Liver (tissue), 9 donors: ENCODE data around the gene LPP. TPM values are rescaled to one million over a fixed set of nuclear protein-coding genes. Genes with fewer than 3 reads are reported as not detected.

Source experiments
- DNase-seq: peaks from one replicate; pipeline ENCODE4 v3.0.0-alpha.2; 2017; ENCODE audit warnings: low spot score
- H3K27ac ChIP-seq, 2 donors: one replicate each; pipeline ENCODE4 v1.7.0; 2013; ENCODE audit warnings: inconsistent platforms in 2 of 2, low read length in 2 of 2, control low read depth in 1 of 2, low read depth in 1 of 2, mild to moderate bottlenecking in 1 of 2
- H3K27me3 ChIP-seq, 4 donors: one replicate each; pipeline versions ENCODE4 v1.6.1 to v1.7.0; 2013; ENCODE audit warnings: low read length in 3 of 4, inconsistent platforms in 1 of 4, mild to moderate bottlenecking in 1 of 4, moderate library complexity in 1 of 4; ENCODE audit not compliant: control insufficient read depth in 4 of 4, insufficient read depth in 4 of 4
- H3K36me3 ChIP-seq, 4 donors: one replicate each; pipeline versions ENCODE4 v1.6.1 to v1.7.0; 2013; ENCODE audit warnings: low read length in 3 of 4, mild to moderate bottlenecking in 3 of 4, low read depth in 1 of 4, moderate library complexity in 1 of 4; ENCODE audit not compliant: control insufficient read depth in 4 of 4, insufficient read depth in 3 of 4
- H3K4me1 ChIP-seq, 4 donors: one replicate each; pipeline versions ENCODE4 v1.6.1 to v1.7.0; 2013; ENCODE audit warnings: low read length in 3 of 4, mild to moderate bottlenecking in 3 of 4, moderate library complexity in 1 of 4; ENCODE audit not compliant: control insufficient read depth in 4 of 4, insufficient read depth in 4 of 4
- H3K4me3 ChIP-seq, 3 donors: one replicate each; pipeline versions ENCODE4 v1.6.1 to v1.7.0; 2013; ENCODE audit warnings: low read length in 3 of 3, control low read depth in 1 of 3, low read depth in 1 of 3, mild to moderate bottlenecking in 1 of 3
- H3K9ac ChIP-seq, 2 donors: one replicate each; pipeline ENCODE4 v1.7.0; 2013; ENCODE audit warnings: low read length in 2 of 2, mild to moderate bottlenecking in 2 of 2, moderate library complexity in 2 of 2, control low read depth in 1 of 2, low read depth in 1 of 2
- H3K9me3 ChIP-seq, 4 donors: one replicate each; pipeline versions ENCODE4 v1.6.1 to v1.7.0; 2013; ENCODE audit warnings: low read length in 3 of 4; ENCODE audit not compliant: control insufficient read depth in 4 of 4
- CTCF ChIP-seq: fragments of 150-350 bp; IDR thresholded peaks from 2 replicates; pipeline ENCODE4 v1.5.1; 2017; ENCODE audit warnings: improper control_type of control experiment, low read depth, low read length; ENCODE audit not compliant: missing input control
- EGR1 ChIP-seq, 2 donors: IDR thresholded peaks; 2 replicates each; pipeline ENCODE4 v1.6.1; 2016 to 2018; ENCODE audit warnings: antibody characterized with exemption in 2 of 2, low read depth in 2 of 2
- FOXA1 ChIP-seq: IDR thresholded peaks from 2 replicates; pipeline ENCODE4 v1.6.1; 2016; ENCODE audit warnings: antibody characterized with exemption
- GABPA ChIP-seq, 2 donors: IDR thresholded peaks in 1 of 2; conservative IDR thresholded peaks in 1 of 2; 2 replicates each; pipeline ENCODE4 v1.6.1; 2016; ENCODE audit warnings: antibody characterized with exemption in 2 of 2, mild to moderate bottlenecking in 1 of 2, moderate library complexity in 1 of 2
- HNF4A ChIP-seq, 2 donors: conservative IDR thresholded peaks; 2 replicates each; pipeline ENCODE4 v1.6.1; 2016; ENCODE audit warnings: antibody characterized with exemption in 2 of 2, mild to moderate bottlenecking in 2 of 2
- HNF4G ChIP-seq: IDR thresholded peaks from 2 replicates; pipeline ENCODE4 v1.6.1; 2016; ENCODE audit warnings: antibody characterized with exemption
- JUND ChIP-seq, 2 donors: IDR thresholded peaks; 2 replicates each; pipeline ENCODE4 v1.6.1; 2016; ENCODE audit warnings: antibody characterized with exemption in 2 of 2
- NR2F2 ChIP-seq: IDR thresholded peaks from 2 replicates; pipeline ENCODE4 v1.6.1; 2016; ENCODE audit warnings: antibody characterized with exemption
- RAD21 ChIP-seq, 2 donors: IDR thresholded peaks; 2 replicates each; pipeline ENCODE4 v1.6.1; 2016; ENCODE audit warnings: antibody characterized with exemption in 2 of 2, mild to moderate bottlenecking in 2 of 2
- RXRA ChIP-seq, 2 donors: IDR thresholded peaks; 2 replicates each; pipeline ENCODE4 v1.6.1; 2017 to 2018; ENCODE audit warnings: antibody characterized with exemption in 2 of 2, mild to moderate bottlenecking in 1 of 2
- SP1 ChIP-seq: IDR thresholded peaks from 2 replicates; pipeline ENCODE4 v1.6.1; 2018; ENCODE audit warnings: antibody characterized with exemption, mild to moderate bottlenecking
- TAF1 ChIP-seq: conservative IDR thresholded peaks from 2 replicates; pipeline ENCODE4 v1.6.1; 2016; ENCODE audit warnings: antibody characterized with exemption, mild to moderate bottlenecking
- YY1 ChIP-seq: IDR thresholded peaks from 2 replicates; pipeline ENCODE4 v1.6.1; 2016; ENCODE audit warnings: antibody characterized with exemption, mild to moderate bottlenecking
- ZBTB33 ChIP-seq: IDR thresholded peaks from 2 replicates; pipeline ENCODE4 v1.6.1; 2016; ENCODE audit warnings: antibody characterized with exemption
- WGBS: extraction: QIAGEN DNeasy Blood & Tissue Kit; methylation state at CpG from one replicate; pipeline ENCODE4 v1.1.7; 2013; 5-methylcytosine and 5-hydroxymethylcytosine counted together
- polyA plus RNA-seq, 2 donors: library from polyadenylated mRNA; stranded (reverse) in 1 of 2; unstranded in 1 of 2; fragments of 200-250 nt in 1 of 2; fragments of >200 nt in 1 of 2; fragmentation: Nextera tagmentation in 1 of 2; extraction: Ambion mirVana in 1 of 2; gene quantifications; one replicate each; pipeline versions ENCODE4 v1.2.1 to v1.2.3, GENCODE V29; 2013 to 2015
- total RNA-seq, 2 donors: library from RNA; depleted of rRNA; stranded (reverse); fragments of >200 nt; gene quantifications; one replicate each; pipeline ENCODE4 v1.2.3, GENCODE V29; 2014
- donor health status: healthy.
- donor health status: healthy.
- donor health status: healthy.
- donor health status: healthy.
- donor health status: healthy.

LPP gene
- total and polyA plus RNA-seq, 4 donors, result 3.3 to 53.7 (median 28.2) TPM

- 94% methylated on average over 5 of the region's 5 CpGs for WGBS
Measured at GRCh38 chr3:188135271-188135670, 18.7 kb upstream of the LPP start.

GRCh38 chr3:188137051-188137450, 16.9 kb upstream of the LPP start:
- Histone ChIP-seq H3K4me3 (no peak overlapping the region), H3K36me3 (no peaks in the 10 kb centered on the region), H3K4me1 (no peaks in the 10 kb centered on the region), H3K27me3 (no peaks in the 10 kb centered on the region), H3K27ac (no peak overlapping the region), H3K9ac (no peak overlapping the region), H3K9me3 (no peaks in the 10 kb centered on the region)
- TF ChIP-seq RAD21 (IDR thresholded peaks at IDR 0.05) (no peak), HNF4G (no peak), HNF4A (conservative IDR thresholded peaks at IDR 0.05) (no peak), TAF1 (no peak), ZBTB33 (no peak), GABPA (IDR thresholded peaks at IDR 0.05 in 1 of 2, conservative IDR thresholded peaks at IDR 0.05 in 1 of 2) (no peak), NR2F2 (no peak)
- 56% methylated on average over 1 of the region's 1 CpG for WGBS
- DNase-seq, result no peak

More at GRCh38 chr3:188135271-188135670, 18.7 kb upstream of the LPP start:
- TF ChIP-seq EGR1 (IDR thresholded peaks at IDR 0.05; ENCODE audit: low read depth in 2 of 2) (no peak), HNF4G (no peak), HNF4A (conservative IDR thresholded peaks at IDR 0.05) (no peak), GABPA (IDR thresholded peaks at IDR 0.05 in 1 of 2, conservative IDR thresholded peaks at IDR 0.05 in 1 of 2) (no peak), JUND (IDR thresholded peaks at IDR 0.05) (no peak), RAD21 (IDR thresholded peaks at IDR 0.05) (no peak), YY1 (no peak), SP1 (no peak), RXRA (IDR thresholded peaks at IDR 0.05) (no peak), FOXA1 (no peak)
- Histone ChIP-seq H3K4me1 (no peaks in the 10 kb centered on the region), H3K9me3 (no peaks in the 10 kb centered on the region), H3K36me3 (no peaks in the 10 kb centered on the region), H3K9ac (no peak overlapping the region), H3K4me3 (no peak overlapping the region), H3K27me3 (no peaks in the 10 kb centered on the region), H3K27ac (no peak overlapping the region)
- DNase-seq, result no peak

- DNase-seq, result no peak
- no peaks in the 10 kb centered on the region for H3K4me1 ChIP-seq
- no peaks in the 10 kb centered on the region for H3K27me3 ChIP-seq
- H3K9ac ChIP-seq, result no peak overlapping the region
- 94% methylated on average over 4 of the region's 4 CpGs for WGBS
- TF ChIP-seq RXRA (IDR thresholded peaks at IDR 0.05) (no peak), EGR1 (IDR thresholded peaks at IDR 0.05; ENCODE audit: low read depth in 2 of 2) (no peak), YY1 (no peak), CTCF (no peak)
- no peak overlapping the region for H3K27ac ChIP-seq
- H3K4me3 ChIP-seq, result no peak overlapping the region
- H3K36me3 ChIP-seq, result no peaks in the 10 kb centered on the region
- no peaks in the 10 kb centered on the region for H3K9me3 ChIP-seq
Measured at GRCh38 chr3:188139466-188139865, 14.5 kb upstream of the LPP start.
